GM23338 (cell line): ENCODE data around the gene BCKDHA. TPM values are rescaled to one million over a fixed set of nuclear protein-coding genes. Genes with fewer than 3 reads are reported as not detected.

Source experiments
- ATAC-seq: fragments of 200-7000 bp; cut with Tn5 transposase; 3 replicates; pipeline ENCODE4 v1.9.1; 2020
- DNase-seq: peaks from one replicate; pipeline ENCODE4 v3.0.0-alpha.2; 2015; ENCODE audit warnings: low spot score
- H2AFZ ChIP-seq: fragments of 200-600 bp; sonication (generic); 2 replicates; pipeline ENCODE4 v1.8.0; 2016; ENCODE audit warnings: antibody characterized with exemption, mild to moderate bottlenecking, moderate library complexity
- H3F3A ChIP-seq: fragments of 200-600 bp; sonication (generic); replicated peaks from 2 replicates; pipeline ENCODE4 v1.8.0; 2017; ENCODE audit warnings: antibody characterized with exemption, mixed run types, low read depth
- H3K27ac ChIP-seq: fragments of 200-600 bp; sonication (generic); 2 replicates; pipeline ENCODE4 v1.6.1; 2016; ENCODE audit warnings: low read depth
- H3K27me3 ChIP-seq: fragments of 200-600 bp; sonication (generic); 2 replicates; pipeline ENCODE4 v1.8.0; 2016; ENCODE audit warnings: mild to moderate bottlenecking, mixed run types, moderate library complexity; ENCODE audit not compliant: insufficient read depth
- H3K36me3 ChIP-seq: fragments of 200-600 bp; sonication (generic); 2 replicates; pipeline ENCODE4 v1.8.0; 2016; ENCODE audit warnings: mild to moderate bottlenecking; ENCODE audit not compliant: insufficient read depth
- H3K4me1 ChIP-seq: fragments of 200-600 bp; sonication (generic); 2 replicates; pipeline ENCODE4 v1.8.0; 2016; ENCODE audit warnings: mild to moderate bottlenecking, moderate library complexity; ENCODE audit not compliant: insufficient read depth
- H3K4me2 ChIP-seq: fragments of 200-600 bp; sonication (generic); 2 replicates; pipeline ENCODE4 v1.7.1; 2017; ENCODE audit warnings: mixed run types
- H3K4me3 ChIP-seq: fragments of 200-600 bp; sonication (generic); 2 replicates; pipeline ENCODE4 v1.6.1; 2016; ENCODE audit warnings: mixed run types
- H3K79me2 ChIP-seq: fragments of 200-600 bp; sonication (generic); replicated peaks from 2 replicates; pipeline ENCODE4 v1.8.0; 2017; ENCODE audit warnings: mild to moderate bottlenecking; ENCODE audit not compliant: insufficient read depth
- H3K9me2 ChIP-seq: fragments of 200-600 bp; sonication (generic); 2 replicates; pipeline ENCODE4 v1.8.0; 2017; ENCODE audit not compliant: insufficient read depth
- H4K20me1 ChIP-seq: fragments of 200-600 bp; sonication (generic); replicated peaks from 2 replicates; pipeline ENCODE4 v1.8.0; 2017; ENCODE audit warnings: mild to moderate bottlenecking; ENCODE audit not compliant: insufficient read depth
- H3K27ac Mint-ChIP-seq: 2 replicates; pipeline ENCODE4 v1.8.0; 2020; ENCODE audit warnings: inconsistent platforms, mild to moderate bottlenecking, moderate library complexity, mixed read lengths
- H3K27me3 Mint-ChIP-seq: 3 replicates; pipeline ENCODE4 v1.8.0; 2022; ENCODE audit warnings: low read depth, mild to moderate bottlenecking, moderate library complexity, mixed read lengths, inconsistent platforms; ENCODE audit not compliant: insufficient read depth, poor library complexity
- H3K36me3 Mint-ChIP-seq: 3 replicates; pipeline ENCODE4 v1.8.0; 2021; ENCODE audit warnings: low read depth, mild to moderate bottlenecking, inconsistent platforms, moderate library complexity, mixed read lengths
- H3K4me1 Mint-ChIP-seq: 3 replicates; pipeline ENCODE4 v1.8.0; 2020; ENCODE audit warnings: mild to moderate bottlenecking, inconsistent platforms, mixed read lengths
- H3K4me3 Mint-ChIP-seq: 3 replicates; pipeline ENCODE4 v1.8.0; 2021; ENCODE audit warnings: moderate library complexity, mild to moderate bottlenecking, inconsistent platforms, mixed read lengths
- H3K9me3 Mint-ChIP-seq: 3 replicates; pipeline ENCODE4 v1.8.0; 2020; ENCODE audit warnings: moderate library complexity, mild to moderate bottlenecking, inconsistent platforms, mixed read lengths
- CREB1 ChIP-seq: fragments of 250-450 bp; sonication (Bioruptor Pico); IDR thresholded peaks from 2 replicates; pipeline ENCODE4 v1.5.0; 2020; ENCODE audit warnings: low read depth, mild to moderate bottlenecking, moderate library complexity
- EZH2 ChIP-seq: fragments of 200-600 bp; sonication (generic); IDR thresholded peaks from one replicate; pipeline ENCODE4 v1.8.0; 2017; ENCODE audit warnings: antibody characterized with exemption, mild to moderate bottlenecking, low read depth; ENCODE audit not compliant: unreplicated experiment
- EZH2phosphoT487 ChIP-seq: fragments of 200-600 bp; sonication (generic); IDR thresholded peaks from one replicate; pipeline ENCODE4 v1.8.1; 2018; ENCODE audit warnings: antibody characterized with exemption; ENCODE audit not compliant: unreplicated experiment
- JUNB ChIP-seq: IDR thresholded peaks from one replicate; pipeline ENCODE4 v1.6.1; 2016; ENCODE audit warnings: antibody characterized with exemption; ENCODE audit not compliant: unreplicated experiment
- NANOG ChIP-seq: IDR thresholded peaks from 2 replicates; pipeline ENCODE4 v1.6.1; 2016; ENCODE audit warnings: antibody characterized with exemption, borderline replicate concordance
- POLR2AphosphoS5 ChIP-seq: IDR thresholded peaks from 2 replicates; pipeline ENCODE4 v1.6.1; 2016; ENCODE audit warnings: antibody characterized with exemption, low read depth
- STAT1 ChIP-seq: IDR thresholded peaks from one replicate; pipeline ENCODE4 v1.6.1; 2016; ENCODE audit warnings: antibody characterized with exemption; ENCODE audit not compliant: unreplicated experiment
- ZNF114 ChIP-seq: fragments of 250-450 bp; sonication (Bioruptor Pico); IDR thresholded peaks from 2 replicates; pipeline ENCODE4 v1.5.0; 2020; ENCODE audit warnings: mild to moderate bottlenecking, moderate library complexity
- ZNF331 ChIP-seq: fragments of 250-450 bp; sonication (Bioruptor Pico); IDR thresholded peaks from 2 replicates; pipeline ENCODE4 v1.5.0; 2020; ENCODE audit warnings: low read depth, mild to moderate bottlenecking, moderate library complexity
- polyA plus RNA-seq: library from polyadenylated mRNA; unstranded; fragments of >200 nt; fragmentation: Nextera tagmentation; extraction: Ambion mirVana; gene quantifications from 2 replicates; pipeline ENCODE4 v1.2.1, GENCODE V29; 2016
- total RNA-seq: library from RNA; depleted of rRNA; stranded (reverse); fragments of >200 nt; shearing (Covaris generic); gene quantifications from 2 replicates; pipeline ENCODE4 v1.2.3, GENCODE V29; 2014
- TF ChIP-seq, protein P1 (sequence below): fragments of 250-450 bp; sonication (Bioruptor Pico); IDR thresholded peaks from 2 replicates; pipeline ENCODE4 v1.5.0; 2020; ENCODE audit warnings: mild to moderate bottlenecking, moderate library complexity
- TF ChIP-seq, protein P2 (sequence below), 2 experiments: fragments of 200-600 bp in 1 of 2; sonication (generic) in 1 of 2; conservative IDR thresholded peaks; 2 replicates each; pipeline versions ENCODE4 v1.5.1 to v1.6.1; 2016 to 2017; ENCODE audit warnings: antibody characterized with exemption in 2 of 2, low read depth in 2 of 2, mild to moderate bottlenecking in 2 of 2, moderate library complexity in 1 of 2
- TF ChIP-seq, protein P3 (sequence below): IDR thresholded peaks from 2 replicates; pipeline ENCODE4 v1.6.1; 2016; ENCODE audit warnings: antibody characterized with exemption
- TF ChIP-seq, protein P4 (sequence below): IDR thresholded peaks from one replicate; pipeline ENCODE4 v1.6.1; 2018; ENCODE audit warnings: antibody characterized with exemption; ENCODE audit not compliant: unreplicated experiment

The BCKDHA gene
- total and polyA plus RNA-seq, 2 experiments from 2014 or later, result 15.0 to 42.4 TPM

DNA sequence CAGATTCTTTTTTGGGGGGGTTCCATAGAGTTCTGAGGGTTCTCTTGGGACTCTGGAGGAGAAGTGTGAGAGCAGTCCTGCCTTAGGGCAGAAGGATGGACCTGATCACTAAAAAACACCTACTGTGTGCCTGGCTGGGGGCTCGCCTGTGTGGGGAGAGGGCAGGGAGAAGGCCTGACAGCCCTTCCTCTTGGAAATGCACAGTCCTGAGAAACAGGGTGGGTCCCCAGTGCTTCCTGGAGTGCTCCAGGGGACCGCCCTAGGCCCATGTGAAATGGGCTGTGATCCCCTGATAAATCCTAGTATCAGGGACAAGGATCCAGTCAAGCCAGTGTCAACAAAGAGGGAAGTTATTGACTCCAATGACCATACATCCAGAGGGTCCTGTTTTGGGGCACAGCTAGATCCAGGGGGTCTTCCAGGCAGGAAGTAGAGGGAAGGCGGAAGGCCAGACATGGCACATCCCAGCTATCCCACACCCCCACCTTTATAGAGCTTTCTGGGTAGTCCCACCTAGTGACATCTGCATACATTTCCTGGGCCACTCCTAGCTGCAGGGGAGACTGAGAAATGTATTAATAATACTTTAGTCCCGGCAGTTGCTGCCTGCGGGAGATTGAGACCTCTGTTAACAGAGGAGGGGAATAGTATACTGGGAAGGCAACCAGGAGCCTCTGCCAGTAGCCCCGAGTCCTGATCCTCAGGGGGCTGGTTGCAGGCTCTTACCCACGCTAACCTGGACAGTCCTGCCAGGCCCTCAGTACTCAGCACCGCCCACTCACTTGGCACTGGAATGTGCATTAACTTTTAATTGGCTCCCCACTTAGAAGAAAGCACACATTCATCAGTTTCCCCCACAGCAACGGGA, 13.7 kb downstream of the BCKDHA start:
- Histone ChIP-seq H2AFZ (no peak overlapping the region), H3K36me3 (no peaks in the 10 kb centered on the region), H3K27ac (no peak overlapping the region), H3K9me2 (no peaks in the 10 kb centered on the region), H3K4me3 (no peak overlapping the region), H3K79me2 (no peaks in the 10 kb centered on the region), H4K20me1 (no peaks in the 10 kb centered on the region), H3K27me3 (no peaks in the 10 kb centered on the region), H3K4me2 (no peak overlapping the region), H3F3A (peaks cover 7% of the 10 kb centered on the region; the same call in 1 of the 2 replicates), H3K4me1 (no peaks in the 10 kb centered on the region)
- no peak for DNase-seq
- no peak for ATAC-seq
- H3K4me1 Mint-ChIP-seq, result peaks cover 8% of the 10 kb centered on the region
- H3K9me3 Mint-ChIP-seq, result no peaks in the 10 kb centered on the region
- no peak overlapping the region for H3K4me3 Mint-ChIP-seq
- H3K36me3 Mint-ChIP-seq, result peaks cover 7% of the 10 kb centered on the region; the same call in 2 of the 3 replicates
- TF ChIP-seq POLR2AphosphoS5 (no peak), CREB1 (CRISPR knock-in tag) (no peak), EZH2phosphoT487 (no peak), ZNF114 (CRISPR knock-in tag) (no peak), JUNB (no peak), STAT1 (no peak), ZNF331 (CRISPR knock-in tag) (no peak), NANOG (no peak), EZH2 (no peak)
- TF ChIP-seq, protein P1, sequence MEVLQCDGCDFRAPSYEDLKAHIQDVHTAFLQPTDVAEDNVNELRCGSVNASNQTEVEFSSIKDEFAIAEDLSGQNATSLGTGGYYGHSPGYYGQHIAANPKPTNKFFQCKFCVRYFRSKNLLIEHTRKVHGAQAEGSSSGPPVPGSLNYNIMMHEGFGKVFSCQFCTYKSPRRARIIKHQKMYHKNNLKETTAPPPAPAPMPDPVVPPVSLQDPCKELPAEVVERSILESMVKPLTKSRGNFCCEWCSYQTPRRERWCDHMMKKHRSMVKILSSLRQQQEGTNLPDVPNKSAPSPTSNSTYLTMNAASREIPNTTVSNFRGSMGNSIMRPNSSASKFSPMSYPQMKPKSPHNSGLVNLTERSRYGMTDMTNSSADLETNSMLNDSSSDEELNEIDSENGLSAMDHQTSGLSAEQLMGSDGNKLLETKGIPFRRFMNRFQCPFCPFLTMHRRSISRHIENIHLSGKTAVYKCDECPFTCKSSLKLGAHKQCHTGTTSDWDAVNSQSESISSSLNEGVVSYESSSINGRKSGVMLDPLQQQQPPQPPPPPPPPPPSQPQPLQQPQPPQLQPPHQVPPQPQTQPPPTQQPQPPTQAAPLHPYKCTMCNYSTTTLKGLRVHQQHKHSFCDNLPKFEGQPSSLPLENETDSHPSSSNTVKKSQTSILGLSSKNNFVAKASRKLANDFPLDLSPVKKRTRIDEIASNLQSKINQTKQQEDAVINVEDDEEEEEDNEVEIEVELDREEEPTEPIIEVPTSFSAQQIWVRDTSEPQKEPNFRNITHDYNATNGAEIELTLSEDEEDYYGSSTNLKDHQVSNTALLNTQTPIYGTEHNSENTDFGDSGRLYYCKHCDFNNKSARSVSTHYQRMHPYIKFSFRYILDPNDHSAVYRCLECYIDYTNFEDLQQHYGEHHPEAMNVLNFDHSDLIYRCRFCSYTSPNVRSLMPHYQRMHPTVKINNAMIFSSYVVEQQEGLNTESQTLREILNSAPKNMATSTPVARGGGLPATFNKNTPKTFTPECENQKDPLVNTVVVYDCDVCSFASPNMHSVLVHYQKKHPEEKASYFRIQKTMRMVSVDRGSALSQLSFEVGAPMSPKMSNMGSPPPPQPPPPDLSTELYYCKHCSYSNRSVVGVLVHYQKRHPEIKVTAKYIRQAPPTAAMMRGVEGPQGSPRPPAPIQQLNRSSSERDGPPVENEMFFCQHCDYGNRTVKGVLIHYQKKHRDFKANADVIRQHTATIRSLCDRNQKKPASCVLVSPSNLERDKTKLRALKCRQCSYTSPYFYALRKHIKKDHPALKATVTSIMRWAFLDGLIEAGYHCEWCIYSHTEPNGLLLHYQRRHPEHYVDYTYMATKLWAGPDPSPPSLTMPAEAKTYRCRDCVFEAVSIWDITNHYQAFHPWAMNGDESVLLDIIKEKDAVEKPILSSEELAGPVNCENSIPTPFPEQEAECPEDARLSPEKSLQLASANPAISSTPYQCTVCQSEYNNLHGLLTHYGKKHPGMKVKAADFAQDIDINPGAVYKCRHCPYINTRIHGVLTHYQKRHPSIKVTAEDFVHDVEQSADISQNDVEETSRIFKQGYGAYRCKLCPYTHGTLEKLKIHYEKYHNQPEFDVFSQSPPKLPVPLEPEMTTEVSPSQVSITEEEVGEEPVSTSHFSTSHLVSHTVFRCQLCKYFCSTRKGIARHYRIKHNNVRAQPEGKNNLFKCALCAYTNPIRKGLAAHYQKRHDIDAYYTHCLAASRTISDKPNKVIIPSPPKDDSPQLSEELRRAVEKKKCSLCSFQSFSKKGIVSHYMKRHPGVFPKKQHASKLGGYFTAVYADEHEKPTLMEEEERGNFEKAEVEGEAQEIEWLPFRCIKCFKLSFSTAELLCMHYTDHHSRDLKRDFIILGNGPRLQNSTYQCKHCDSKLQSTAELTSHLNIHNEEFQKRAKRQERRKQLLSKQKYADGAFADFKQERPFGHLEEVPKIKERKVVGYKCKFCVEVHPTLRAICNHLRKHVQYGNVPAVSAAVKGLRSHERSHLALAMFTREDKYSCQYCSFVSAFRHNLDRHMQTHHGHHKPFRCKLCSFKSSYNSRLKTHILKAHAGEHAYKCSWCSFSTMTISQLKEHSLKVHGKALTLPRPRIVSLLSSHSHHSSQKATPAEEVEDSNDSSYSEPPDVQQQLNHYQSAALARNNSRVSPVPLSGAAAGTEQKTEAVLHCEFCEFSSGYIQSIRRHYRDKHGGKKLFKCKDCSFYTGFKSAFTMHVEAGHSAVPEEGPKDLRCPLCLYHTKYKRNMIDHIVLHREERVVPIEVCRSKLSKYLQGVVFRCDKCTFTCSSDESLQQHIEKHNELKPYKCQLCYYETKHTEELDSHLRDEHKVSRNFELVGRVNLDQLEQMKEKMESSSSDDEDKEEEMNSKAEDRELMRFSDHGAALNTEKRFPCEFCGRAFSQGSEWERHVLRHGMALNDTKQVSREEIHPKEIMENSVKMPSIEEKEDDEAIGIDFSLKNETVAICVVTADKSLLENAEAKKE (CRISPR knock-in tag), result no peak
- TF ChIP-seq, protein P2, sequence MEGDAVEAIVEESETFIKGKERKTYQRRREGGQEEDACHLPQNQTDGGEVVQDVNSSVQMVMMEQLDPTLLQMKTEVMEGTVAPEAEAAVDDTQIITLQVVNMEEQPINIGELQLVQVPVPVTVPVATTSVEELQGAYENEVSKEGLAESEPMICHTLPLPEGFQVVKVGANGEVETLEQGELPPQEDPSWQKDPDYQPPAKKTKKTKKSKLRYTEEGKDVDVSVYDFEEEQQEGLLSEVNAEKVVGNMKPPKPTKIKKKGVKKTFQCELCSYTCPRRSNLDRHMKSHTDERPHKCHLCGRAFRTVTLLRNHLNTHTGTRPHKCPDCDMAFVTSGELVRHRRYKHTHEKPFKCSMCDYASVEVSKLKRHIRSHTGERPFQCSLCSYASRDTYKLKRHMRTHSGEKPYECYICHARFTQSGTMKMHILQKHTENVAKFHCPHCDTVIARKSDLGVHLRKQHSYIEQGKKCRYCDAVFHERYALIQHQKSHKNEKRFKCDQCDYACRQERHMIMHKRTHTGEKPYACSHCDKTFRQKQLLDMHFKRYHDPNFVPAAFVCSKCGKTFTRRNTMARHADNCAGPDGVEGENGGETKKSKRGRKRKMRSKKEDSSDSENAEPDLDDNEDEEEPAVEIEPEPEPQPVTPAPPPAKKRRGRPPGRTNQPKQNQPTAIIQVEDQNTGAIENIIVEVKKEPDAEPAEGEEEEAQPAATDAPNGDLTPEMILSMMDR (conservative IDR thresholded peaks at IDR 0.05; ENCODE audit: low read depth in 2 of 2), result no peak
- TF ChIP-seq, protein P3, sequence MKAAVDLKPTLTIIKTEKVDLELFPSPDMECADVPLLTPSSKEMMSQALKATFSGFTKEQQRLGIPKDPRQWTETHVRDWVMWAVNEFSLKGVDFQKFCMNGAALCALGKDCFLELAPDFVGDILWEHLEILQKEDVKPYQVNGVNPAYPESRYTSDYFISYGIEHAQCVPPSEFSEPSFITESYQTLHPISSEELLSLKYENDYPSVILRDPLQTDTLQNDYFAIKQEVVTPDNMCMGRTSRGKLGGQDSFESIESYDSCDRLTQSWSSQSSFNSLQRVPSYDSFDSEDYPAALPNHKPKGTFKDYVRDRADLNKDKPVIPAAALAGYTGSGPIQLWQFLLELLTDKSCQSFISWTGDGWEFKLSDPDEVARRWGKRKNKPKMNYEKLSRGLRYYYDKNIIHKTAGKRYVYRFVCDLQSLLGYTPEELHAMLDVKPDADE, result no peak
- TF ChIP-seq, protein P4, sequence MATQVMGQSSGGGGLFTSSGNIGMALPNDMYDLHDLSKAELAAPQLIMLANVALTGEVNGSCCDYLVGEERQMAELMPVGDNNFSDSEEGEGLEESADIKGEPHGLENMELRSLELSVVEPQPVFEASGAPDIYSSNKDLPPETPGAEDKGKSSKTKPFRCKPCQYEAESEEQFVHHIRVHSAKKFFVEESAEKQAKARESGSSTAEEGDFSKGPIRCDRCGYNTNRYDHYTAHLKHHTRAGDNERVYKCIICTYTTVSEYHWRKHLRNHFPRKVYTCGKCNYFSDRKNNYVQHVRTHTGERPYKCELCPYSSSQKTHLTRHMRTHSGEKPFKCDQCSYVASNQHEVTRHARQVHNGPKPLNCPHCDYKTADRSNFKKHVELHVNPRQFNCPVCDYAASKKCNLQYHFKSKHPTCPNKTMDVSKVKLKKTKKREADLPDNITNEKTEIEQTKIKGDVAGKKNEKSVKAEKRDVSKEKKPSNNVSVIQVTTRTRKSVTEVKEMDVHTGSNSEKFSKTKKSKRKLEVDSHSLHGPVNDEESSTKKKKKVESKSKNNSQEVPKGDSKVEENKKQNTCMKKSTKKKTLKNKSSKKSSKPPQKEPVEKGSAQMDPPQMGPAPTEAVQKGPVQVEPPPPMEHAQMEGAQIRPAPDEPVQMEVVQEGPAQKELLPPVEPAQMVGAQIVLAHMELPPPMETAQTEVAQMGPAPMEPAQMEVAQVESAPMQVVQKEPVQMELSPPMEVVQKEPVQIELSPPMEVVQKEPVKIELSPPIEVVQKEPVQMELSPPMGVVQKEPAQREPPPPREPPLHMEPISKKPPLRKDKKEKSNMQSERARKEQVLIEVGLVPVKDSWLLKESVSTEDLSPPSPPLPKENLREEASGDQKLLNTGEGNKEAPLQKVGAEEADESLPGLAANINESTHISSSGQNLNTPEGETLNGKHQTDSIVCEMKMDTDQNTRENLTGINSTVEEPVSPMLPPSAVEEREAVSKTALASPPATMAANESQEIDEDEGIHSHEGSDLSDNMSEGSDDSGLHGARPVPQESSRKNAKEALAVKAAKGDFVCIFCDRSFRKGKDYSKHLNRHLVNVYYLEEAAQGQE, result no peak
- H3K27ac Mint-ChIP-seq, result no peak overlapping the region
- H3K27me3 Mint-ChIP-seq, result peaks cover 10% of the 10 kb centered on the region
